GM19035 (cell line): Measurements from ENCODE around the gene RAP1GAP2.
"Not testable (repeated sequence)": the region's sequence is repeated elsewhere in the genome, so short reads cannot be mapped to it uniquely, and the experiment has no call there.

ENCODE experiments used
- ATAC-seq: cut with Tn5 transposase; IDR thresholded peaks from one replicate; pipeline ENCODE4 v1.9.1; 2021; ENCODE audit not compliant: unreplicated experiment

The RAP1GAP2 gene

GRCh38 chr17:3015890-3016289 is 219.7 kb downstream of the RAP1GAP2 start:
- ATAC-seq = no peak

- no peak for ATAC-seq
Measured at GRCh38 chr17:3017936-3018335, 221.7 kb downstream of the RAP1GAP2 start.

DNA sequence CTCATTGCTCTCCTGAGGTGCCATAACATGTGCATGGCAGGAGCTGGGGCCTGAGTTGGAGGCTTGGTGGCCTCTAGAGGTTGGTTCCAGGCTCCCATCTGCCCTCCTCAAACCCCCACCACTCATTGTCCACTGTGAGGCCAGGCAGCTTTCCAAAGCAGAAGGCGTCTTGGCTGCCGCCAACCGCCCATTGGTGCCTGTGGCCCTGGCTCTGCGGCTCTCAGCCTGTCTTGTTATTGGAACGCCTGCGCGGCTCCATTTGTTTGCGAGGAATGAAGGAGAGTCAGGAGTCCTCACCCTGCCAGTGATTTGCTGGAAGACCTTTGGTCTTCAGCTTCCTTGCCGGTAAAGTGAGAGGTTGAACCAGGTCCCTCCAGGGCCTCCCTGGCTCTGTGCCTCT is 223.5 kb downstream of the RAP1GAP2 start:
- no peak for ATAC-seq

- no peak for ATAC-seq
Measured at GRCh38 chr17:3020381-3020780, 224.1 kb downstream of the RAP1GAP2 start.

- no peak for ATAC-seq
Measured at GRCh38 chr17:3022197-3022596, 226.0 kb downstream of the RAP1GAP2 start.

GRCh38 chr17:3024346-3024745 is 228.1 kb downstream of the RAP1GAP2 start:
- no peak for ATAC-seq

GRCh38 chr17:3025421-3026124 is 229.3 kb downstream of the RAP1GAP2 start:
- no peak for ATAC-seq

- ATAC-seq = no peak
Measured at GRCh38 chr17:3026125-3026855, 230.1 kb downstream of the RAP1GAP2 start.

DNA sequence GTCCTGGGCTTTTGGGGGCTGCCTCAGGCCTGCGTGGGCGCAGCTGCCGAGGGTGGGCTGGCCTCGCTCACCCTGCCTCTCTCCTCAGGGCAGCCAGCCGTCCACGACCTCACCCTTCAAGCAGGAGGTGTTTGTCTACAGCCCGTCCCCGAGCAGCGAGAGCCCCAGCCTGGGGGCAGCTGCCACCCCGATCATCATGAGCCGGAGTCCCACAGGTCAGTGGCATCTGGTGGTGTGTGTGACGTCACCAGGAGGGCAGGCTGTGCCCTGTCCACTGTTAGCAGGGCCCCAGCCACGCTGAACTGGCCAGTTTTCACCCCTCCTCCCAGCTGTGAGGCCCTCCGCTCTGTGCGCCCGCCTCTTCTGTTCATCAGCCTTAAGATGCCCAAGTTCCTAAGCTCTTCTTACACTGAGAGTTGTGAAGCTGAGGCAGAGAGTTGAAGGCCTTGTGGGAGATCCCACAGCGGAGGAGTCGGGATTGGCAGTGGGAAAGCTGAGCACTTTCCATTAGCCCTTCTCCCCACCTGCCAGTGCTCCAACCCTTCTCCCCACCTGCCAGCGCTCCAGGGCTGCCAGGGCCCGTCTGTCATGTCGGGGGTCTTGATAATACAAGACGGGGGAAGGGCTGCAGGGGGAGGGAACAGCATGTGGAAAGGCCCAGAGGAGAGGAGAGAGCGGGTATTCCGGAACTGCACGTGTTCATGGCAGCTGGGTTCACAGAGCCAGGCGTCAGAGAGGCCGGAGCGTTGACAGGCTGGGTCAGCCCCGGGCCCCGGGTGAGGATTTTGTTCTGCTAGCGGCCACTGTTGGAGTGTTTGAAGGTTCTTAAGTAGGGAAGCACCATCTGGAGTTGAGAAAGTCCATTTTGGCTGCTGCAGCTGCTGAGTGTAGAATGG is 230.9 kb downstream of the RAP1GAP2 start:
- ATAC-seq = no peak

GRCh38 chr17:3027786-3028532 is 231.7 kb downstream of the RAP1GAP2 start:
- no peak for ATAC-seq

- ATAC-seq = no peak
Measured at GRCh38 chr17:3029213-3029913, 233.1 kb downstream of the RAP1GAP2 start.

GRCh38 chr17:3030096-3030495 is 233.9 kb downstream of the RAP1GAP2 start:
- ATAC-seq = no peak

DNA sequence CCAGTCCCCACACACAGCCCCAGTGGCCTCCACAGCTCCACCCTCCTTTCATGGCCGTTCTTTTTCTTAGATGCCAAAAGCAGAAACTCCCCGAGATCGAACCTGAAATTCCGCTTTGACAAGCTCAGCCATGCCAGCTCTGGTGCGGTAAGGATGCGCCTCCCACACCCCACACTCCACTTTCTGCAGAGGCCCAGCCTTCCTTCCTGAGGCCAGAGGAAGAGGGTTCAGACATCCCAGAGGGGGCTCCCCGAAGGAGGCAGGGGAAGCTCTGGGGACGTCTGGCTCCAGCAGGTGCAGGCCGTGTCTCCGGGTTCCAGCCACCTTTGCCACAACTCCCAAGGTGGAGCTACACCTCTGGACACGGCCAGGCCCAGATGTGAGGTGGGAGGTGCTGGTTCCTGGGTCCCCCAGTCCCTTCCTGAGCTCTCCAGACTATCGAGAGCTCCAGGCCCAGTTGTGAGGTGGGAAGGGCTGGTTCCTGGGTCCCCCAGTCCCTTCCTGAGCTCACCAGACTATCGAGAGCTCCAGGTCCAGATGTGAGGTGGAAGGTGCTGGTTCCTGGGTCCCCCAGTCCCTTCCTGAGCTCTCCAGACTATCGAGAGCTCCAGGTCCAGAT is 234.7 kb downstream of the RAP1GAP2 start:
- not testable (repeated sequence) for ATAC-seq

DNA sequence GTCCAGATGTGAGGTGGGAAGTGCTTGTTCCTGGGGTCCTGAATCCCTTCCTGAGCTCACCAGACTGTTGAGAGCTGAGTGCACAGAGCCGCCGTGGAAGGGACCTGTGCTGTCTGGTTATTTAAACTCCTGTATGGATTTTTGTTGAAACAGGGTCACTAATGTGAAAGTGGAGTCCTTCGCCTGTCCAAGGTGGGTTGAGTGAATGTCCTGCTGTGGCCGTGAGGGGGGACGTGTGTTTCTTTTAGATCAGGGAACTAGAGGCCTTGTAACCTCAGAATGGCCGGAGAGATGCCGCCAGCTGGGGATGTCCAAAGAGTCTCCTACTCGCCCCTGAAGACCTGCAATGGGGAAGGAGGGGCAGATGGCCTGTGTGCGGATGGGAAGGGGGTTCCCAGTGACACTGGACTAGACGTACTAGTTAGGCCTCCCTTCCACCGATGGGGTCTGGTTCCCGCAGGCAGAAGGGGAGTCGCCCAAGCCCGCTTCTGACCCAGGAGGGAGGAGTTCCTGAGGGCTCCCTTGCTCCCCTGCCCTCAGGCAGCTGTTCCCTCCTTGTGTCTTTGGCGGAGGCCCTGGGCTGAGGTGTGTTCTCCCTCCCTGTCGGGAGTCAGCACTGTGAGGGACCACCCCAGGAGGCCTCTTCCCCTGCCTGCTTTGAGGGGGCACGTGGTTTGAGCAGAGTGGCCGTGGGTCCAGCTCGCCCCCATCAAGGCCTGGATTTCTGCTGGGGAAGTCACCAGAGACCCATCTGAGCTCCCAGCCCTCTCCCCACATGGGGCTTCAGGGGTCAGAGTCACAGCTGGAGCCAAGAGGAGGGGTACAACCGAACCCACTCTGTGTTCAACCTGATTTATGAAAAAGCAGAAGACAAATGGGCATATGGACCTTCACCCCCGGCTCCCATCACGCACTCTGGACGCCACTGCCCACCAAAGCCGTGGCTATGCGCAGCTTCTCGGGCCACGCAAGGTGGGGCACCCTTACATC is 236.3 kb downstream of the RAP1GAP2 start:
- ATAC-seq = no peak

DNA sequence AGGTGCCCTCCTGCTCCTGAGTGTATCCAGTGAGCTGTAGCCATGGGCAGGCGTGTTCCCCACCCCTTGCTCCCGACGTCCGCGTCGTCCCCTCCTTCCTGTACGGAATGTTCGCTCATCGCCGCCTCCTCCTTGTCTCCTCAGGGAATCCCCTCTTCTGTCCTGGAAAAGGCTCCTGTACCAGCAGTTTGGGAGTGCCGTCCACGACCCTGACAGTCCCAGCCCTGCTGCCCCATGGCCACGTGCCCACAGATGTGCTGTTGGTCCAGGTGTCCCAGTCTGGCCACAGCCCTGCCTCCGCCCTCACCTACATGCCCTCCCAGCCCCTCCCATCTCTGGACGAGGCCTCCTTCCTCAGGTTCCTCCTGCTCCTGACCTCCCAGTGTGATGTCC is 237.0 kb downstream of the RAP1GAP2 start:
- no peak for ATAC-seq

- ATAC-seq = no peak
Measured at GRCh38 chr17:3033741-3034577, 237.7 kb downstream of the RAP1GAP2 start.

DNA sequence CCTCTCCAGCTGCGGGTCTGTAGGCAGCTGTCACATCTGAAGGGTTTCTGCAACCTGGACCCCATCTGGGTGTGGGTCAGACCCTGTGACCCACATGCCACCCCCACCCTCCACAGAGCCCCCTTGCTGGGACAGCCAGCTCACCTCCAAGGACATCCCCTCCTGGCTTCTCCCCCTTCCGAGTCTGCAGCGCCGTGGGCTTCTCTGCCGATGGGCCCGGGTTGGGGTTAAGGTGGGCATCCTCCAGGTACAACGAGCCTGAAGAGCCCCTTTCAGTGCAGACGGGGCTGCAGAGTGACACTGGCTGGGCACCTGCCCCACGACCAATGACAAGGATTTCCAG is 238.3 kb downstream of the RAP1GAP2 start:
- no peak for ATAC-seq
